Kidney tubule cell (primary cell): ENCODE measurements around the gene NSMCE4A.
"Not testable (repeated sequence)": the region's sequence is repeated elsewhere in the genome, so short reads cannot be mapped to it uniquely, and the experiment has no call there.

Experiments used
- DNase-seq: peaks from one replicate; pipeline ENCODE4 v3.0.0-alpha.2; 2018; ENCODE audit warnings: low spot score

The NSMCE4A gene

DNA sequence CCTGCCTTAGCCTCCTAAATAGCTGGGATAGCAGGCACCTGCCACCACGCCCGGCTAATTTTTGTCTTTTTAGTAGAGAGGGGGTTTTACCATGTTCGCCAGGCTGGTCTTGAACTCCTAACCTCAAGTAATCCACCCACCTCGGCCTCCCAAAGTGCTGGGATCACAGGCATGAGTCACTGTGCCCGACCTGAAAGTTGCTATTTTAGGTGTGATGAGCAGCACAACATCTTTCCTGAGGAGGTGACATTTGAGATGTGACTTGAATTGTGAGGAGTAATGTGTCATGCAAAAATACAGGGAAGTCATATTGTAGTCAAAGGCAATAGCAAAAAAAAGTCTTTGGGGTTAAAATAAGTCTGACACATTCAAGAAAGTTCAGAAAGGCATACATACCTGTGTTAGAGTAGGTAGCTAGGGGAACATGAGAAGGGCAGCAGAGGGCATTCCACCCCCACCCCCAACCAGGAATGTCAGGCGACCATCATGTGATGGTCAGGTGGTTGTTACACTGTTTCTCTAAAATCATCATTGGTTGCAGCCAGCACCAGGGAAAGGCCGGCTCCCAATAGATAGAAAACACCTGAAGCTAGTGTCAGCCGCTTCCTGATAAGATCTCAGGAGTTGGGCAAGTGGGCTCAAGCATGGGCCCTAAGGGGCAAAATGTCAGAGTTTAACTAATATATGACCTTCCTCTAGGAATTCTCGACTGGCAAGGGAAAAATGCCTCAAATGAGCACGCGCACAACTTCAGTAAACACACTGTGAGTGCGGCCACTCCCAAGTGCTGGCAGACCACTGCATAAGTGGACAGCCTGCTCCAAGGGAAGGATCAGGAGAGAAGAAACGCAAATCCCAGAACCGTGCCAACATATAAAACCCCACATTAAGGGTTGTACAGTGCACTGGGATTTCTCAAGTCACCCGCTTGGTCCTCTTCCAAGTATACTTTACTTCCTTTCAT, 13.6 kb upstream of the NSMCE4A start, which contains the start of gene TACC2:
TSS of gene TACC2 (plus strand) at position 803 of the 964 bp plus-strand sequence. CDS start 32,819 bp downstream, outside the sequence.
- peak; percentile 22 for DNase-seq

DNA sequence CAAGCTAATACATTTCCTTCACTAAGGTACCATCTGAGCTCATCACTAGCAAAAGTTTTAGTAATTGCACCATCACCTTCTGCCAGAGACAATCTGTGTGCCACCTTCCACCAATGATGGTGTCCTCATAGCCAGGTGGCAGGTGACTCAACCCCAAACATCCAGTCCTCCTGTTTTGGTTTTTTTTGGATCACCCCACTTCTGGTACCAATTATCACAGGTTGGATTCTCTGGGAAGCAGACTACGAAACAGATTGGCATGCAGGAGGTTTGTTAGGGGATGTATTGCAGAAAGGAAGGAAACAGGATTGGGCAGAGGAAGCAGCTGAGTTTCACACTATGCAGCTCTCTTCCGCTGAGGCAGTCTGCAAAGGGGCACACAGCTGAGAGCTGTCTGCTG, 9.4 kb upstream of the NSMCE4A start:
- no peak for DNase-seq

DNA sequence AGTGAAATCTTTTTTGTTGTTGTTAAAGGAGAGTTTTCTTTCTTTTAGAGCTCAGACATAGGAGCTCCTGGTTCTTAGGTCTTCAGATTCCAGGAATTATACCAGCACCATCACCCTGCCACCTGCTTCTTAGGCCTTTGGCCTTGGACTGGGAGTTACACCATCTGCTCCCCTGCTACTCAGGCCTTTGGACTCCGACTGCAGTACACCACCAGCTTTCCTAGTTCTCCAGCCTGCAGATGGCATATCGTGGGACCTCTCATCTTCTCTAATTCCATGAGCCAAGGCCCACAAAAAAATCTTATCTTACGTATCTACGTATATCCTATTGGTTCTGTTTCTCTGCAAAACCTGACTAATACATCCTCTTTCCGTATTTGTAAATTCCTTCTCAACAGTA, 8.8 kb upstream of the NSMCE4A start:
- DNase-seq = no peak

DNA sequence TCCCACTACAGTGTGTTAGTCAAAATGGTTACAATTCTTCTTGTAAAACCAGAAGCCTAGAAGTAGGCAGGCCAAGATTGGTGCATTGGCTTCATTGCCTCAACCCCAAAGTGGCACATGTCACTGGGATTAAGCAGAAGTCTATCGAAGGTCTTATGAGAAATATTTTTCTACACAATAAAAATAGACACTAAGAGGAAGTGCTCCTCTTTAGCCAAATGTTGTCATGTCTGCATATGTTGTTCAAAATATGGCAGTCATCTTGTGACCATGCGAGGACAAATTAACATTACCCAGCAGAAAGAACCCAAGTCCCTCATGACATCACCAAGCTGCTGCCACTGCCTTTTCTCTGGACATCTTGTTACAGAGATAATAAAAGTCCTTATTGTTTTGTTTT, 6.3 kb upstream of the NSMCE4A start:
- no peak for DNase-seq

DNA sequence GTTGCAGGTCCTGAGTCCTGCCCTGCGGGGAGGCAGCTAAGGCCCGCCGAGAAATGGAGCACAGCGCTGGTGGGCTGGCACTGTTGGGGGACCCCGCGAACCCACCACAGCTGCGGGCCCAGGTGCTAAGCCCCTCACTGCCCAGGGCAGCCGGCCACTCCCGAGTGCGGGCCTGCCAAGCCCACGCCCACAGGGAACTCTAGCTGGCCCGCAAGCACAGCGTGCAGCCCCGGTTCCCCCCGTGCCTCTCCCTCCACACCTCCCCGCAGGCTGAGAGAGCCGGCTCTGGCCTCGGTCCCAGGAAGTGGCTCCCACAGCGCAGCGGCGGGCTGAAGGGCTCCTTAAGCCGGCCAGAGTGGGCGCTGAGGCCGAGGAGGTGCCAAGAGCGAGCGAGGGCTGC, 3.5 kb upstream of the NSMCE4A start:
- no peak for DNase-seq

DNA sequence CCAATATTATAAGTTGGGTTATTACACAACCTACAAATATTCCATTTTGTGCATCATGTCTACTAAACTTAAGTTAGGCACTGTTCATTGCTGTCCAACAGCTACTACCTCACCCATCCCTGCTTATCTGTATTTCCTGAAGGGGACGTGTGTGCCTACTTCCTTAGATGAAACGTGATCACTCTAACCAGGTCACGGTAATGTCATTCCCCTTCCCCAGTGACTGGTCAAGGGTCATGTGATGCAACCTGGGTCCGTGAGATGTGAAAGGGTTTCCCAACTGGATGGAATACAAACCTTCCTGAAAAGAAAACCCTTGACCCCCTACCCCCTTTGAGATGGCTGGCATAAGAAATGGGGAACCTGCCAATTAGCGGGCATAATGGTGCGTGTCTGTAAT, 1.6 kb upstream of the NSMCE4A start:
- no peak for DNase-seq

DNA sequence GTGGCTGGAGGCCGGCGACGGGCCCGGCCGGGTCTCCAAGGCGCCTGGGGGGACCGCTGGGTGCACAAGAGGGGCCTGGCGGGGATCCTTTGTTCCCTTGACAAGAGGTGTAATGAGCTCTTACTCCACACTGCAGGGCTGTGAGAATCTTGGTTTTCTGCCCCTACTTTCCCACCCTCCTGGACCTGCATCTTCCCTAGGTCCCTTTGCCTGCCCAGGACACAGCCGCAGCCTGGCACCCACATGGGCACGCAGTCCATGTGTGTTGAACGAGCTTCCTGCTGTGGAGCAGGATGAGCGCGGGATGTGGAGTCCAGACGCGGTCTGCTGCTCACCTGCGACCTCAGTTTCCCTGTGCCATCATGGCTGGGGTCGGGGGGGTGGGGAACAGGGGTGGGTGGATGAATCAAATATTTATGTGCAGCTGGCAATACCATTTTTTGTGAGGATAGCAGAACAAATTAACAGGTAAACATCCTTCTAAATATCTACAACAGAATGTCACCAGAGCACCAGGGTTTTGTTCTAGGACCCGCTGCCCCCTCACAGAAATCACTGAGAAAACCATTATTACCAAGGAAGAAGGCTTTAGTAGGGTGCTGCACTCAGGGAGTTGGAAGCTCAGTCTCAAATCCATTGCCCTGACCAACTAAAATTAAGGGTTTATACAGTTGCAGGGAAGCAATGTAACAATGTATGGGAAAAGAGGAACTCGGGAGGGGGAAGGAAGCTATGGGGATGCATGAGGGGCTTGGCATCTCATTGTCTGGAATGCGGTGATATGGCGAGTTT, 474 bp upstream of the NSMCE4A start:
- no peak for DNase-seq

DNA sequence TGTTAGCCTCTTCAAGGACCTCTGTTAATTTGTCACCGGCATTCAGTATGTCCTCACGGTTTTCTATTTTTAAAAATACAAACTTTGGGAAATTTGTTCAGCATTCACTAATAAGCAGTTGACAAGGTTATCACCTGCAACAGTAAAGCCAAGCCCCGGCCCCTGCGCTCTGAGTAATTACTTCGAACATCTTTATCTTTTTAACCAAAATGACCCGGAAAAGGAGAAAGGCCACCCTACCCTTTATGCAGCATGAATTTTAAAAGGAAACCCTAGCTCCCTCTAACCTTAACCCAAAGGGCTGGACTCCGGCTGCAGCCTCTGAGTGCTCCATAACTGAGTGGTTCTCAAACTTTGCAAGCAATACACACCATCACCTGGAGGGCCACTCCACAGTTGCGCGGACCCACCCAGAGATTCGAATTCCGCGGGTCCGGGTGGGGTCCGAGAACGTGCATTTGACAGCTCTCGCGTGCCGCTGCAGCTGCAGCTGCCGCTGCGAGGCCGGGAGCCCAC, 940 bp downstream of the NSMCE4A start:
- DNase-seq = no peak

DNA sequence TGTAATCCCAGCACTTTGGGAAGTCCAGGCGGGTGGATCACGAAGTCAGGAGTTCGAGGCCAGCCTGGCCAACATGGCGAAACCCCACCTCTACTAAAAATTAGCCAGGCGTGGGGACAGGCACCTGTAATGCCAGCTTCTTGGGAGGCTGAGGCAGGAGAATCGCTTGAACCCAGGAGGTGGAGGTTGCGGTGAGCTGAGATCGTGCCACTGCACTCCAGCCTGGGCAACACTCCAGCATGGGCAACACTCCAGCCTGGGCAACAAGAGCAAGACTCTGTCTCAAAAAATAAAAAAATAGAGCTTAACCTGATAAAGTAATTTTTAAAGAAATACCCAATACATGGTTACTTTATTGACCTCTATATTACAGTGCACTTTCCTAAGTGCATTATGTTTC, 5.9 kb downstream of the NSMCE4A start:
- DNase-seq = not testable (repeated sequence)

DNA sequence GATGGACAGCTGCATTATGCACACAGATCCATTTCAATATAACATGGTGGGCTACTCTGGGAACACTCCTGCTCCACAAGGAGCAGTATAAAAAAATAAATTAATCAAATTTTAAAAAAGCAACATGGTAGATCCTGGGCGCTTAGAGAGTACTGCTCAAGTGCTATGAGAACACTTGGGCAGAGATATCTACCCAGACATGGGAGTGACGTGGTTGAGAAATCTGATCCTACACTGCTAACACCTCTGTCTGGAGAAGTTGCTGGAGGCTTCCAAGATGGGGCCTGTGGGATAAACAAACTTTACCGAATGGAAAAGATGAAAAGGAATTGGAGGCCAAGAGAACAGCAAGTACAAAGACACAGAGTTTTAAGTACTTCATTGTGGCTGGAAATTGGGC, 9.0 kb downstream of the NSMCE4A start:
- DNase-seq = no peak

DNA sequence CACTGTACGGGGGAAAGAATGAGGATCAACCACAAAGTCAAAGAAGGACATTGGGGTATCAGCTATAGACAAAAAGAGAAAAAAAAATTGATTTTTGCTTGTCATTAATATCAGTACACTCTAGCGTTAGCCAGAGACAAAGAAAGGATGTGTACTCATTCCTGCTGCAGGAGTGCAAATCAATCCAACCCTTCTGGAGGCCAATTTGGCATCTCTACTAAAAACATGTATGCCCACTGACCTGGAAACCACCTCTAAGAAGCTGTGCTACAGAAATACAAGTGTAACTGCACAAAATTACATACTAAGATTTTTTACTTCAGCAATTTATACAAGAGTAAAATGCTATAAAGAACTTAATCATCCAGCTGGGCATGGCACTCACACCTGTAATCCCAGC, 13.6 kb downstream of the NSMCE4A start:
- no peak for DNase-seq

DNA sequence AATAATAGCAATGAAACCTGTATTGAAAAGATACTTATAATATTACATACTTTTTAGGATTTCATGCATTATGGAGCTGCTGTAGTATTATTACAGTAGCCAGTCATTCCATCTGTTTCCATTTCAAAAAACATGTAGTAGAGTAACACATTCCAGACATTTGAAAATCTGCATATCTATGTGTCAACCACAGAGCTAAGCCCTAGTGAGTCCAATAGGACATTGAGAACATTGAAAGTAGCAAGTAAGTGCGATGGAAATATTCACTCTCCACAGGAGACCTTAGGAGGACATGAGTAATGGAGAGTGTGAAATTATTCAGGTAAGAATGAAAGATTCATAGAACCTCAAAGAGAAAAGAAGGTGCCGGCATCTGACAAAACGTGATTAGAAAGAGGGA, 15.3 kb downstream of the NSMCE4A start:
- no peak for DNase-seq

DNA sequence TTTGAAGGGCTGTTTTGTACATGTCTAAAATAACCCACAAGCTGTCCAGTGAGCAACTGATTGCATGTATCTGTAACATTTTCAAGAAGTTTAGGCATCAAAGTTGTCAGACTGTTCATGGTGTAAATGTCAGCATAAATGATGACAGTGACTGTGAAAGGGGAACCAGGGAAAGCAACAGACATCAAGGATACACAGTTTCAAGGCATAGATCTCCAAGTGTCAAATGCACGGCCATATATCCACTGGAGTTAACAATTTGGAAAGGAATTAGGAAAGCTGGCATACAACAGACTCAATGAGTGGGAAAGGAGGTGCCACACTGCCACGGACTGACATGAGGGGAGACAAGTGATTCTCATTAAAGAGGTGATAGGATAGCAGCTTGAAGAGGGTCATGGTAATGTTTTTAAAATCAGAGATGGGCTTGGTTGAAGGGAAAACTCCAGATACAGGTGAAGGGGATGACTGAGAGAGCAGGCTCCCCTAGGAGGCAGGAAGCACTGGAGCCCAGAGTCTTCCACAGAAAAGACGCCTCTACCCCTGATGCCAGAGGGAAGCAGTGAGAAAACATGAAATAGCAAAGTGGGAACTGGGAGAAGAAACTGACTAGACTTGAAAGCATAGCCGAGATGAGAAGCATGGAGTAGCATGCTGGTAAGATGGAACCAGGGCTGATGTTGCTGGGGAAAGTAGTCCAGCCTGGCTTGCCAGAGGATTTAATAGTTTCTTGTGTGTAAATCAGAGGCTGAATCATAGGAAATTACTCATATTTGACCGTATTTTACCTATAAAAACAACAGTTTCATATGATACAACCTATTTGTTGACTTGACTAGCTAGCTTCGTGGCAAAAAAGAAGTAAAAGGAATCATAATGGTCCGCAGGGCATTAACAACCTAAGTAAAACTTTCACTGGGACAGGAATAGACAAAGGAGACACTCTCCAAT, 18.6 kb downstream of the NSMCE4A start:
- no peak for DNase-seq

DNA sequence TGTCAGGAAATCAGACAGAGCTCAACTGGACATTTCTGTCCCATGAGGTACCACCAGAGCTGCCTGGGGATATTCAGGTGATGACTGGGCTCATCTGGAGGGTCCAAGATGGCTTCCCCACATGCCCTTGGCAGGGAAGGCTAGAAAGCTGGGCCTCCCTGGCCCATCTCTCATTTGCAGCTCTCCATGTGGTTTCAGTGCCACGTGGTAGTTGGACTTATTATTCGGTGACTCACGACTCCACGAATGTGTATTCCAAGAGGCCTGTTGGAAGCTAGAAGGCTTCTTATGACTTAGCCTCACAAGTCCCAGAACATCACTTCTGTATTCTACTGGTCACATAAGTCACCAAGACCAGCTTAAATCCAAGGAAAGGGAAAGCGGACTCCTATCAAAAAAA, 22.8 kb downstream of the NSMCE4A start:
- DNase-seq = no peak

DNA sequence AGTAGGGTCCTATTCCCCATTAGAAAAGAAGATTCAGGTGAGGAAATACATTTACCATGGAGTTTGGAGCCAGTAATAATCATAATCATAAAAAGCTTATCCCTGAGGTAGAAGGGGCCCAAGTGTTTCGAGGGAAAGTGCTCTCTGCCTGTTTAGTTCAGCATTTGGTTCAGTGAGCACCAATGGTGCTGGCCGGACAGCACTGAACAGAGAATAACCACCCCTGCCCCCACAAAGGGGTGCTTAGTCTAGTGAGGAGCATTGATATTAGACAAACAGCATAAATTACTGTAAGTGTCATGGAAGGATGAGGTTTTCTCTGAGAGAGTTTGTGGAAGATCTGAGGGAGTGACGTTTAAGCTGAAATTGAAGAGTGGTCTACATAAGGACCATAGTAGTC, 25.6 kb downstream of the NSMCE4A start:
- no peak for DNase-seq

DNA sequence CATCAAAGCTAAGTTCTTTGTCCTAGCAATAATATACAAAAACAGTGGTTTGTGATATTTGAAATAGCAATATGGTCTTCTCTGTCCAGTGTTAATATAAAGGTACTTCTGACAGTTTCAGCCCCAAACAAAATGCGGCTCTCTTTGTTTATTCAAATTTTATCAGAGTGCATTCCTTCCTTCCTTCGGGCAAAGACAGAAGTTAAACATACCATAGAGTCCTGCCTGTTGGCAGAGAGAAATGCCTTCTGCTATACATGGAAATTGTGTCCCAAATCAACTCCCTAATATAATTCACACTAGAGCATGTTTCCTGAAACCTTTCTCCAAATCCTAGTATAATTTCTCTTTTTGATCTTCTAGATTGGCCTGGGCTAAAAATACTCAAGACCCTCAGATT, 26.0 kb downstream of the NSMCE4A start:
- DNase-seq = no peak

DNA sequence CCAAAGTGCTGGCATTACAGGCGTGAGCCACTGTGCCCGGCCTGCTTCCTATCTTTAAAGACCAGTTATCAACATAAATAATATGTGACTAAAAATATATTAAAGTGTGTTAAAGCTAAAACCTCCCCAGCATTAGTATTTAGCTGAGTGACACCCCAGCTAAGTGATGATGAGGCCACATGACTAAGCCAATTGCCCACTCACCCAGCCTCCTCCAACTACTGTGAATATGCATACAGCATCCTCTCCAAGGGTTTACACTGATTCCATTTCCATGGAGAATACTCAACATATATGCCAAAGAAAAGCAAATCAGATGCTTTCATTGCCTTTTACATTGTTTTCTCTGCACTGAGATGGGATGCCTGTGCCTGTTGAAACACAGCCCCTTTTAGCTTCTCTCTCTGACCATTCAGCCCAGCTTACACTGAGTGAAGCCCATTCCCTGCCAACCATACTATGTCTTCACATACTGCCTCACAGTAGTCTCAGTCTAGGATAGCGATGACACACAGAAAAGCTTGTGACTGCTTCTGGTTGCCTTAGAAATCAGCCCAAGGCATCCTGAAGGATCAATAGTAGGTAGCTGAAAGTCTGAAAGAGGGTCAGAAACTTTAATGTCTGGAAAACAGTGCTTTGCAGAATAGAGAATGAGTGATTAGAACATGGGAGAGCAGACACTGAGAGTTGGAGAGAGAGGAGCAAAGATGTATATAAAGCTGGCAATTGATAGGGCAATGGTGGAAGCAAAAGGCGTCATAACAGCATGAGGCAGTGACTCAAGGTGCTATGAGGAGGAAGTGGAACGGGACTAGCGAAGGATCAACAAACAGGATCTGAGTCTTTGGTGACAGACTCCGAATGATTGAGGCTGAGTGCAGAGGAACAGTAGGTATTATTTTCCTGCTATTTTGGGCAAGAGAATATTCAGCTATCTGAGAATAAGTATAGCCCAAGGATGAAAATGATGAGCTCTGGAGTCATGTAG, 27.4 kb downstream of the NSMCE4A start:
- DNase-seq = no peak

DNA sequence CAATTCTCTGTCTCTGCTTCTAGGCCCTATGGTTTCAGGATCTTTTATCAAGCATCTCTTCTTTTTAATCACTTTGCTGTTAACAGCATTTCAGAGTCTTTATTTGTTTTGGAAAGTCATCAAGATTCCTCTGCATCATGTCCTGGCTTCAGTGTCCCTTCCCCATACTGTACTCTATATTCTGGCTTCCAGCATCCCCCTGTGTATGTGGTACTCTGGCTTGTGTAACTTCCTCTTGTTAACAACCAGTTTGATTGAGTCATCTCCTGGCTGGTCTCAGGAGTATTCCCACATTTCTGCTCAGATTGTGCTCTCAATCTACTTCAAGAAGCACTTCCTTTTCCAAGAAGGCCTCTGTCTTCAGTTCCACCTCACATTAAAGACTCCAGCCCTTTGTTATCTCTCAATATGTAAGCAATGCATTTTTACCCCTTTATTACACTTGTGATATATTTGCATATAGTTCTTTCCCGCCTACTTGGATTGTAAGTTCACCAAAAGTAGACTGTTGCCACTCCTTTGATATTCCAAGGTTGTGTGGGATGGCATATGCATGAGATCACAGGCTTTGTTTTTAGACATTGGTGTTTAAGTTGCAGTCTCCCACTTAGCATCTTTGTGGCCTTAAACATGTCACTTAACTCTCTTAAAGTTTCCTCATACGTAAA, 32.1 kb downstream of the NSMCE4A start:
- peak; percentile 50 for DNase-seq

DNA sequence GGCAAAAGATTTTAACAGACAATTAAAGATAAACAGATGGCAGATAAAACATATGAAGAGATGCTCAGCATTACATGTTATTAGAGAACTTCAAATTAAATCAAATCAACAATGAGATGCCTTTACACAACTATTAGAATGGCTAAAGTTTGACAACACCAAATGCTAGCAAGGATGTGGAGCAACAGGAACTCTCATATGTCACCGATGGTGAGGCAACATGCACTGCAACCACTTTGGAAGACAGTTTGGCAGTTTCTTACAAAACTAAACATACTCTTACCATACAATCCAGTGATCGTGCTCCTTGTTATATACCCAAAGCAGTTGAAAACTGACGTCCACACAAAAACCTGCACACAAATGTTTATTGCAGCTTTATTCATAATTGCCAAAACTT, 33.5 kb downstream of the NSMCE4A start:
- no peak for DNase-seq

DNA sequence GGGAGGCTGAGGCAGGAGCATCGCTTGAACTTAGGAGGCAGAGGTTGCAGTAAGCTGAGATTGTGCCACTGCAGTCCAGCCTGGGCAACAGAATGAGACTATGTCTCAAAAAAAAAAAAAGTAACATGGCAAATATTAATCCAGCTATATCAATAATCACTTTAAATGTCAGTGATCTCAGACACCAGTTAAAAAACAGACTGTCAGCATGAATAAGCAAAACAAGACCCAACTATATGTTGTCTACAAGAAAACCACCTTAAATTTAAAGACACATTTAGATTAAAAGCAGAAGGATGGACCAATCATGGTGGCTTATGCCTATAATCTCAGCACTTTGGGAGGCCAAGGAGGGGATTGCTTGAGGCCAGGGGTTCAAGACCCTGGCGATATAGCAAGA, 38.7 kb downstream of the NSMCE4A start:
- DNase-seq = no peak
